GM04503 (cell line): ENCODE data around the gene GALT.
A peak's percentile ranks its signal among the peaks of the same experiment; 100 is the strongest.

Experiments
- DNase-seq: peaks from one replicate; pipeline ENCODE4 v3.0.0-alpha.2; 2012; ENCODE audit warnings: low read depth

Gene GALT

GRCh38 chr9:34651876-34652601 lies 5.6 kb downstream of the GALT start, which contains the start of gene IL11RA:
IL11RA (plus strand) TSS chr9:34652185; CDS start chr9:34655218, 3,033 bp downstream.
- DNase-seq = peak; percentile 72

- no peak for DNase-seq
Measured at GRCh38 chr9:34652602-34653000, 6.1 kb downstream of the GALT start.

GRCh38 chr9:34653151-34654072 lies 6.9 kb downstream of the GALT start:
- no peak for DNase-seq

GRCh38 chr9:34654323-34655051 lies 8.0 kb downstream of the GALT start:
- DNase-seq = no peak

- no peak for DNase-seq
Measured at GRCh38 chr9:34655394-34655793, 8.9 kb downstream of the GALT start.

GRCh38 chr9:34656992-34657391 lies 10.5 kb downstream of the GALT start:
- DNase-seq = no peak

- DNase-seq = no peak
Measured at GRCh38 chr9:34658461-34658860, 12.0 kb downstream of the GALT start.

- DNase-seq = no peak
Measured at GRCh38 chr9:34659592-34660253, 13.2 kb downstream of the GALT start.

- DNase-seq = no peak
Measured at GRCh38 chr9:34662526-34663302, 16.2 kb downstream of the GALT start, which contains the start of gene CCL27. CCL27 (minus strand) TSS chr9:34662657; CDS start chr9:34662633, 24 bp downstream.

- no peak for DNase-seq
Measured at GRCh38 chr9:34663303-34663605, 16.8 kb downstream of the GALT start.

GRCh38 chr9:34664281-34665066 lies 18.0 kb downstream of the GALT start:
- no peak for DNase-seq

GRCh38 chr9:34665067-34665380 lies 18.5 kb downstream of the GALT start:
- no peak for DNase-seq

GRCh38 chr9:34665381-34666250 lies 19.1 kb downstream of the GALT start:
- no peak for DNase-seq

- no peak for DNase-seq
Measured at GRCh38 chr9:34669809-34670562, 23.5 kb downstream of the GALT start.

- DNase-seq = no peak
Measured at GRCh38 chr9:34671307-34671706, 24.8 kb downstream of the GALT start.

- no peak for DNase-seq
Measured at GRCh38 chr9:34674440-34674839, 28.0 kb downstream of the GALT start.

- no peak for DNase-seq
Measured at GRCh38 chr9:34675048-34675714, 28.7 kb downstream of the GALT start.

- DNase-seq = no peak
Measured at GRCh38 chr9:34675869-34676268, 29.4 kb downstream of the GALT start.
